ENCODE data around the gene DNAH10.

DNA sequence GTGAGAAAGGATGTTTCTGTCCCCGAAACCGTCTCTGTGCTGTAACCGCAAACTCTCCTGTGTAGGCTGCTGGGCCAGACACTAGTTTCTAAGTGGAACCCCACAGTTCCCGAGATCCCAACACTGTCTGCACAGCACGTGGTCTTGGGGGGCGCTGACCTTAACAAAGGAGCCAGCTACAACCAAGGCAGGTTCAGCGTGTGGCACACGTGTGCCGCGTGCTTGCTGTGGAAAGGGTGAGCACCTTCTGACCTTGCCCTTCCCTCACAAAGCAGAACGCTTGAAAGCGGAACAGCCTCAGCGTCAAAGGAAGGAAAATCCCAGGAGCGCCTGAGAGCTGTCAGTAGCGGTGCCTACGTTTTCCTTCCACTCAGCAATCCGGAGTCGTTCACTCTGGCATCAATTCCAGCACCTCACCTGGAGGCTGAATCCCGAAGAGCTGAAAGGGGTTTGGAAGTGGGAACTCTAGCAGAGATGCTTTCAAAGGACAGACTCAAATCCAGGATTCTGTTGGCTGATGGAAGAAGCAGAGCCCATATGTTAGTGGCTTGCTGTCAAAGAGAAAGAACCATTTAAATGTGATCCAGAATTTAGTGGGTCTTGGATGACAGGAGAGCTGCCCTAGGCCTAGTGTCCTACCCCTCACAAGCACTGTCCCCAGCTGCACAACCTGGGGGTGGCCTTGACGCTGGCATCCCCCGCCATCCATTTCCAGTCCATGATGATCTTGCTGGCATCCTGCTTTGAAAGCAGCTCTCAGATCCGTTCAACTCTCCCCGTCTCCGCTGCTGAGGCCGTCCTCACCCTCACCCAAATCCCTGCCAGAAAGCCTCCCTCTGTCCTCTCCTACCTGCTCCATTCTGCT, 183.4 kb downstream of the DNAH10 start:
- TF ChIP-seq REST (IDR thresholded peaks at IDR 0.05; ENCODE audit: low read depth) (no peak), USF1 (IDR thresholded peaks at IDR 0.05) (no peak), EP300 (IDR thresholded peaks at IDR 0.05; ENCODE audit: borderline replicate concordance) (no peak), CREB1 (IDR thresholded peaks at IDR 0.05; ENCODE audit: low read depth) (no peak), TCF12 (IDR thresholded peaks at IDR 0.05; ENCODE audit: low read depth) (no peak), YY1 (IDR thresholded peaks at IDR 0.05; ENCODE audit: low read depth) (no peak), TEAD4 (IDR thresholded peaks at IDR 0.05) (no peak), RAD21 (IDR thresholded peaks at IDR 0.05; ENCODE audit: low read depth) (no peak), ZBTB7A (IDR thresholded peaks at IDR 0.05; ENCODE audit: low read depth) (no peak)
- TF ChIP-seq, protein P1, sequence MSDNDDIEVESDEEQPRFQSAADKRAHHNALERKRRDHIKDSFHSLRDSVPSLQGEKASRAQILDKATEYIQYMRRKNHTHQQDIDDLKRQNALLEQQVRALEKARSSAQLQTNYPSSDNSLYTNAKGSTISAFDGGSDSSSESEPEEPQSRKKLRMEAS (IDR thresholded peaks at IDR 0.05) = no peak

All from Ishikawa (cell line).